GM21825 (cell line): Measurements from ENCODE around the gene OBP2A.
"Not testable (repeated sequence)": the region's sequence is repeated elsewhere in the genome, so short reads cannot be mapped to it uniquely, and the experiment has no call there.

Experiments used
- ATAC-seq: cut with Tn5 transposase; IDR thresholded peaks from one replicate; pipeline ENCODE4 v1.9.1; 2021; ENCODE audit warnings: mild to moderate bottlenecking, moderate library complexity; ENCODE audit not compliant: unreplicated experiment

OBP2A gene

GRCh38 chr9:135526089-135526729 lies 19.7 kb upstream of the OBP2A start:
- no peak for ATAC-seq

GRCh38 chr9:135526730-135527571 lies 19.0 kb upstream of the OBP2A start:
- ATAC-seq: no peak

GRCh38 chr9:135528842-135529435 lies 17.0 kb upstream of the OBP2A start:
- not testable (repeated sequence) for ATAC-seq

- ATAC-seq: no peak
Measured at GRCh38 chr9:135530146-135530545, 15.8 kb upstream of the OBP2A start.

GRCh38 chr9:135531096-135531495 lies 14.8 kb upstream of the OBP2A start:
- ATAC-seq: no peak

GRCh38 chr9:135533113-135533512 lies 12.8 kb upstream of the OBP2A start:
- no peak for ATAC-seq

- no peak for ATAC-seq
Measured at GRCh38 chr9:135533674-135534073, 12.3 kb upstream of the OBP2A start.

GRCh38 chr9:135534192-135534711 lies 11.7 kb upstream of the OBP2A start:
- not testable (repeated sequence) for ATAC-seq

GRCh38 chr9:135534826-135535225 lies 11.1 kb upstream of the OBP2A start:
- ATAC-seq: not testable (repeated sequence)

GRCh38 chr9:135535631-135536030 lies 10.3 kb upstream of the OBP2A start:
- ATAC-seq: not testable (repeated sequence)

GRCh38 chr9:135536216-135536615 lies 9.7 kb upstream of the OBP2A start:
- ATAC-seq: no peak

- ATAC-seq: not testable (repeated sequence)
Measured at GRCh38 chr9:135543262-135543894, 2.5 kb upstream of the OBP2A start.

- no peak for ATAC-seq
Measured at GRCh38 chr9:135544981-135545635, 818 bp upstream of the OBP2A start.

- ATAC-seq: not testable (repeated sequence)
Measured at GRCh38 chr9:135546792-135547617, 1.1 kb downstream of the OBP2A start.

GRCh38 chr9:135547756-135548736 lies 2.1 kb downstream of the OBP2A start:
- ATAC-seq: no peak

- ATAC-seq: not testable (repeated sequence)
Measured at GRCh38 chr9:135549478-135550343, 3.8 kb downstream of the OBP2A start.

GRCh38 chr9:135550344-135550918 lies 4.5 kb downstream of the OBP2A start:
- no peak for ATAC-seq
